ENCODE measurements around the gene AADAC.
A peak's percentile ranks its signal among the peaks of the same experiment; 100 is the strongest.

The AADAC gene

GRCh38 chr3:151774235-151774634, 39.7 kb upstream of the AADAC start:
- H4K8ac ChIP-seq (ENCODE audit: low read depth, low read length) = no peak overlapping the region
- H3K23ac ChIP-seq (ENCODE audit: low read length) = no peak overlapping the region
- WGBS (ENCODE audit: extremely low coverage, insufficient coverage, insufficient read length) = no CpG with 5 or more reads among the region's 1 CpG
- H3K4me3 ChIP-seq (ENCODE audit: low read depth, low read length) = no peak overlapping the region
- no peak overlapping the region for H2BK12ac ChIP-seq (ENCODE audit: low read length)
- H3K14ac ChIP-seq (ENCODE audit: low read length) = no peak overlapping the region
- H3K27me3 ChIP-seq (ENCODE audit: insufficient read depth, low read length) = no peaks in the 10 kb centered on the region
- H3K9me3 ChIP-seq (ENCODE audit: insufficient read depth, low read depth, low read length) = no peaks in the 10 kb centered on the region
- no peak overlapping the region for H4K91ac ChIP-seq (ENCODE audit: low read depth, low read length)
- H3K4me1 ChIP-seq (ENCODE audit: control insufficient read depth in 1 of 2, insufficient read depth in 2 of 2, low read length in 2 of 2) = no peaks in the 10 kb centered on the region
- no peak overlapping the region for H2BK120ac ChIP-seq (ENCODE audit: insufficient read depth, low read length, poor library complexity)
- no peaks in the 10 kb centered on the region for H3K79me1 ChIP-seq (ENCODE audit: low read length)
- no peaks in the 10 kb centered on the region for H3K36me3 ChIP-seq (ENCODE audit: control insufficient read depth in 1 of 2, insufficient read depth in 2 of 2, low read length in 2 of 2)
- H2AFZ ChIP-seq (ENCODE audit: insufficient read depth, low read length, poor library complexity) = no peak overlapping the region
- H3K9ac ChIP-seq (ENCODE audit: low read length) = no peak overlapping the region
- no peaks in the 10 kb centered on the region for H3K79me2 ChIP-seq (ENCODE audit: control insufficient read depth, insufficient read depth, low read length, poor library complexity)
- H3K18ac ChIP-seq (ENCODE audit: low read length) = no peak overlapping the region
- DNase-seq = no peak
- H4K12ac ChIP-seq (ENCODE audit: low read depth, low read length) = no peak overlapping the region
- no peak overlapping the region for H3K4ac ChIP-seq (ENCODE audit: low read depth, low read length)
- no peak overlapping the region for H3K27ac ChIP-seq (ENCODE audit: low read depth, low read length)
- no peak overlapping the region for H2BK5ac ChIP-seq (ENCODE audit: low read depth, low read length, poor library complexity)
- H2AK5ac ChIP-seq (ENCODE audit: low read length) = no peak overlapping the region
- no peak overlapping the region for H3K4me2 ChIP-seq (ENCODE audit: low read length)

DNA sequence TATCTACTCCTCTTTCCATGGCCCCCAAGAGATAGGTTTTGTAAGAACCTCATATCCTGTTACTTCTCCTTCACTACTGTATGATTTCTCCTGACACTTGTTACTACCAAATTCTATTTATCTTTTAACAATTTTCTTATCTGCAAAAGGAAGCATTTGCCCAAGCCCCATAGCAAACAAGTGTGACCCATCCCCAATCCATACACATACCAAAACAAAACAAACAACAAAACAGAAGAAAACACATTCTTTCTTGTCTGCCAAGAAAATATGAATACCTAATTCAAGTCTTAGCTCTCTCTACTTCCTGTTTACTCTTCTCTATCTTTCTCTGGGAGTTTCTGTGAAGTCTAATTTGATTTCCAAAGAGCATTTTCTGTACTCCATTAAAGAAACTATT, 39.0 kb upstream of the AADAC start:
- Histone ChIP-seq H3K36me3 (ENCODE audit: control insufficient read depth in 1 of 2, insufficient read depth in 2 of 2, low read length in 2 of 2) (no peaks in the 10 kb centered on the region), H4K12ac (ENCODE audit: low read depth, low read length) (no peak overlapping the region), H2AFZ (ENCODE audit: insufficient read depth, low read length, poor library complexity) (no peak overlapping the region), H3K4me2 (ENCODE audit: low read length) (no peak overlapping the region), H3K4ac (ENCODE audit: low read depth, low read length) (no peak overlapping the region), H3K4me1 (ENCODE audit: control insufficient read depth in 1 of 2, insufficient read depth in 2 of 2, low read length in 2 of 2) (no peaks in the 10 kb centered on the region), H3K18ac (ENCODE audit: low read length) (no peak overlapping the region), H3K14ac (ENCODE audit: low read length) (no peak overlapping the region), H4K91ac (ENCODE audit: low read depth, low read length) (no peak overlapping the region), H4K8ac (ENCODE audit: low read depth, low read length) (no peak overlapping the region), H2BK120ac (ENCODE audit: insufficient read depth, low read length, poor library complexity) (no peak overlapping the region), H3K79me1 (ENCODE audit: low read length) (no peaks in the 10 kb centered on the region), H3K79me2 (ENCODE audit: control insufficient read depth, insufficient read depth, low read length, poor library complexity) (no peaks in the 10 kb centered on the region), H3K23ac (ENCODE audit: low read length) (no peak overlapping the region), H2BK5ac (ENCODE audit: low read depth, low read length, poor library complexity) (no peak overlapping the region), H3K9me3 (ENCODE audit: insufficient read depth, low read depth, low read length) (no peaks in the 10 kb centered on the region), H3K27ac (ENCODE audit: low read depth, low read length) (no peak overlapping the region), H3K4me3 (ENCODE audit: low read depth, low read length) (no peak overlapping the region), H3K9ac (ENCODE audit: low read length) (no peak overlapping the region), H3K27me3 (ENCODE audit: insufficient read depth, low read length) (no peaks in the 10 kb centered on the region), H2BK12ac (ENCODE audit: low read length) (no peak overlapping the region), H2AK5ac (ENCODE audit: low read length) (no peak overlapping the region)
- peak in 1 of 2 donors; percentile 35 for DNase-seq

DNA sequence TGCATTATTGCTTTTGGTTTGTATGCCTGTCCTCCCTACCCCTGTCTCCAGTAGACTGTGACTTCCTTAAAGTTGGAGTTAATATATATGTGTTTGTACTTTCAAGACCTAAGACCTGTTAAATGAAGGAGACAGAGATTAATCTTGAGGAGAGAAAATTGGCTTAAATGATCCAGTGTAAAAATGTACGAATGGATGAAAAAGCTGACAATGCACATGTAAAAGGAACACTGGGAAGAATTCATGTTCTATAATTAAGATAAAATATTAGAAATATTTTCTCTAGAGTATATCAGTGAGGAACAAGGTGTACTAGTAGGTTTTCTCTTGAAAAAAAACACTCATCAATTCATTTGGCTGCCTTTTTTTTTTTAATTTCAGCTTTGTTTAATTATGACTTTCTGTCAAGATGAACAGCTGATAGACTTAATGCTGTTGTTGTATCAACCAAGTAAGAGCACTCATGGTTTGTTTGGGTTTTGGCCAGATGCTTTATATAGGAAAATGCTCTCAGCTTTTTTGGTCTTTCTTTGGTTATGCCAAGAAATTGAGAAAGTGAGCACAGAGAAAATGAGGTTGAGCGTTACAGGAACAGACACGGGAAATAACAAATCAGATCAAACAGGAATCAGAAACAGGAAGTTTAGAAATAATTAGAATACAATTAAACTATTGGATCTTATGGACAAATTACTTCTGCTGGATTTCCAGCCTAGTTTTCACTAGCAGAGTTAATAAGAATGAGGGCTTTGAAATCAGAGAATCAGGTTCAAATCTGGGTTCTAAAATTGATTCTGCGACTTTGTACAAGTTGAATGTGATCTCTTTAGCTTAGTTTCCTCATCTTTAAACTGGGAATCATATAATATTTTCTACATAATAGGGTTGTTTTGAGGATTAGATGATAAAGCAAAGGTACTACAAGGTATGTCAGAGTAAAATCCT, 38.3 kb upstream of the AADAC start:
- H2BK5ac ChIP-seq (ENCODE audit: low read depth, low read length, poor library complexity) = no peak overlapping the region
- DNase-seq = no peak
- H3K18ac ChIP-seq (ENCODE audit: low read length) = no peak overlapping the region
- H3K4me1 ChIP-seq (ENCODE audit: control insufficient read depth in 1 of 2, insufficient read depth in 2 of 2, low read length in 2 of 2) = no peaks in the 10 kb centered on the region
- no peak overlapping the region for H4K91ac ChIP-seq (ENCODE audit: low read depth, low read length)
- no peak overlapping the region for H3K14ac ChIP-seq (ENCODE audit: low read length)
- H3K79me2 ChIP-seq (ENCODE audit: control insufficient read depth, insufficient read depth, low read length, poor library complexity) = no peaks in the 10 kb centered on the region
- no peak overlapping the region for H2BK12ac ChIP-seq (ENCODE audit: low read length)
- H2BK120ac ChIP-seq (ENCODE audit: insufficient read depth, low read length, poor library complexity) = no peak overlapping the region
- H3K9me3 ChIP-seq (ENCODE audit: insufficient read depth, low read depth, low read length) = no peaks in the 10 kb centered on the region
- no peak overlapping the region for H2AFZ ChIP-seq (ENCODE audit: insufficient read depth, low read length, poor library complexity)
- no CpG with 5 or more reads among the region's 4 CpGs for WGBS (ENCODE audit: extremely low coverage, insufficient coverage, insufficient read length)
- no peak overlapping the region for H3K9ac ChIP-seq (ENCODE audit: low read length)
- H3K36me3 ChIP-seq (ENCODE audit: control insufficient read depth in 1 of 2, insufficient read depth in 2 of 2, low read length in 2 of 2) = no peaks in the 10 kb centered on the region
- H3K4ac ChIP-seq (ENCODE audit: low read depth, low read length) = no peak overlapping the region
- no peaks in the 10 kb centered on the region for H3K79me1 ChIP-seq (ENCODE audit: low read length)
- H4K12ac ChIP-seq (ENCODE audit: low read depth, low read length) = no peak overlapping the region
- no peak overlapping the region for H3K27ac ChIP-seq (ENCODE audit: low read depth, low read length)
- H3K4me2 ChIP-seq (ENCODE audit: low read length) = no peak overlapping the region
- no peaks in the 10 kb centered on the region for H3K27me3 ChIP-seq (ENCODE audit: insufficient read depth, low read length)
- H3K23ac ChIP-seq (ENCODE audit: low read length) = no peak overlapping the region
- H3K4me3 ChIP-seq (ENCODE audit: low read depth, low read length) = no peak overlapping the region
- no peak overlapping the region for H2AK5ac ChIP-seq (ENCODE audit: low read length)
- no peak overlapping the region for H4K8ac ChIP-seq (ENCODE audit: low read depth, low read length)

DNA sequence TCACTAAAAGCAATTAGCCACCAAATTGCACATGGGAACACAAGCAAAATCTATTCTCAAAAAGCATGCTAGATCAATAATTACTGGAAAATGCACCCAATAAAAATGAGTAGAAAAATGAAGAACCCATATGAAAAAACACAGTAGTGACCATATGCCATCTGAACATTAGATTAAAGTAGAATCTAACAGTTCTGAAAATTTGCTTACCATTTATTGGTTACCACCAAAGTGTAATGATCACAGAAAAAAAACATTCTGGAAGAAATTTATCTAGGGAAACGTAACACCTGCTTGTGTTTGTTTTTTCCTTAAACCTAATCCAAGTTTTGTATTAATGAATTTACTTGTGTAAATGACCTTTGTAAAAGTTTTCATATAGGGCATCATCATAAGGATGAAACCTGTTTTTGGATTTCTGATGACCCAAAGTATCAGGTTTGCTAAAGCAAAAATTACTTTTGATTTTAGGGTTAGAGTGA, 37.6 kb upstream of the AADAC start:
- H3K18ac ChIP-seq (ENCODE audit: low read length) = no peak overlapping the region
- no peaks in the 10 kb centered on the region for H3K9me3 ChIP-seq (ENCODE audit: insufficient read depth, low read depth, low read length)
- H3K9ac ChIP-seq (ENCODE audit: low read length) = no peak overlapping the region
- no peak overlapping the region for H4K12ac ChIP-seq (ENCODE audit: low read depth, low read length)
- DNase-seq = no peak
- H2BK5ac ChIP-seq (ENCODE audit: low read depth, low read length, poor library complexity) = no peak overlapping the region
- H3K4me3 ChIP-seq (ENCODE audit: low read depth, low read length) = no peak overlapping the region
- no peaks in the 10 kb centered on the region for H3K36me3 ChIP-seq (ENCODE audit: control insufficient read depth in 1 of 2, insufficient read depth in 2 of 2, low read length in 2 of 2)
- H3K4me2 ChIP-seq (ENCODE audit: low read length) = no peak overlapping the region
- H3K27ac ChIP-seq (ENCODE audit: low read depth, low read length) = no peak overlapping the region
- WGBS (ENCODE audit: extremely low coverage, insufficient coverage, insufficient read length) = no CpG with 5 or more reads among the region's 1 CpG
- H3K27me3 ChIP-seq (ENCODE audit: insufficient read depth, low read length) = no peaks in the 10 kb centered on the region
- H3K23ac ChIP-seq (ENCODE audit: low read length) = no peak overlapping the region
- H4K8ac ChIP-seq (ENCODE audit: low read depth, low read length) = no peak overlapping the region
- no peaks in the 10 kb centered on the region for H3K79me1 ChIP-seq (ENCODE audit: low read length)
- no peak overlapping the region for H4K91ac ChIP-seq (ENCODE audit: low read depth, low read length)
- H2AFZ ChIP-seq (ENCODE audit: insufficient read depth, low read length, poor library complexity) = no peak overlapping the region
- H2BK120ac ChIP-seq (ENCODE audit: insufficient read depth, low read length, poor library complexity) = no peak overlapping the region
- H3K4ac ChIP-seq (ENCODE audit: low read depth, low read length) = no peak overlapping the region
- H3K4me1 ChIP-seq (ENCODE audit: control insufficient read depth in 1 of 2, insufficient read depth in 2 of 2, low read length in 2 of 2) = no peaks in the 10 kb centered on the region
- H3K14ac ChIP-seq (ENCODE audit: low read length) = no peak overlapping the region
- H3K79me2 ChIP-seq (ENCODE audit: control insufficient read depth, insufficient read depth, low read length, poor library complexity) = no peaks in the 10 kb centered on the region
- no peak overlapping the region for H2AK5ac ChIP-seq (ENCODE audit: low read length)
- H2BK12ac ChIP-seq (ENCODE audit: low read length) = no peak overlapping the region
